GM12874 (cell line): ENCODE data around the gene APPBP2.

Experiments used
- TF ChIP-seq, protein P1 (sequence below): IDR thresholded peaks from 2 replicates; pipeline ENCODE4 v1.5.1; 2011; ENCODE audit warnings: low read depth, mild to moderate bottlenecking, control low read depth, low read length, moderate library complexity; ENCODE audit not compliant: insufficient read depth

Gene APPBP2

DNA sequence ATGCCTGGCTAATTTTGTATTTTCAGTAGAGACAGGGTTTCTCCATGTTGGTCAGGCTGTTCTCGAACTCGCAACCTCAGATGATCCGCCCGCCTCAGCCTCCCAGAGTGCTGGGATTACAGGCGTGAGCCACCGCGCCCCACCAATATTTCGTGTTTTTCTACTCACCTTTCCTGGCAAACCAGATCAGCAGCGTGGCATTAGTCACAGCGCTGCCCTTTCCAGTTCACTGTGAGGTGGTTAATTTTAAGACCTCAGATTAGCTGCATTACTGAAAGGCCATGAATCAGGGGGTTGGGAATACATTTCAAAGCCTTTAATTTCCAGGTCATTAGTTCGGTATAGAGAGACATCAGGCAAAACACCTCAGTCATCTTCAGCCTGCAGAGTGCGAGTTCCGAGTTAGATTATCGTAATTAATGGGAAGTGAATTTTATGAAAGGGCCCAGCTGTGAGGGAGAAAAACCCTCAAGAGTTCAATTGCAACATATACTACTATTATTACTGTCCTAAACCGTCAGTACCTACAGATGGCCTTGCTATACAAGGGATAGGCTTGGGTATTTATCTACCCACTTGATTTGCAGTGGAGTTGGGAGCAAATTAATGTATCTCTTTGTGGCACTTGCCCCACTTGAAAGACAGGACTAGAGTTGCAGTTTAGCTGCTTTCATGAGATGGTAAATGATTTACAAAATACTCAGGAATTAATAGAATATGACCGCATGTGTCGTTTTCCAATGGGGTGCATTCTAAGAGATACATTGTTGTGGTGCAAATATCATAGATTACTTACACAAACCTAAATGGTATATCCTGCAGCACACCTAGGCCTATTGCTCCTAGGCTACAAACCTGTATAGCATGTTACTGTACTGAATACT, 132.0 kb downstream of the APPBP2 start:
- TF ChIP-seq, protein P1, sequence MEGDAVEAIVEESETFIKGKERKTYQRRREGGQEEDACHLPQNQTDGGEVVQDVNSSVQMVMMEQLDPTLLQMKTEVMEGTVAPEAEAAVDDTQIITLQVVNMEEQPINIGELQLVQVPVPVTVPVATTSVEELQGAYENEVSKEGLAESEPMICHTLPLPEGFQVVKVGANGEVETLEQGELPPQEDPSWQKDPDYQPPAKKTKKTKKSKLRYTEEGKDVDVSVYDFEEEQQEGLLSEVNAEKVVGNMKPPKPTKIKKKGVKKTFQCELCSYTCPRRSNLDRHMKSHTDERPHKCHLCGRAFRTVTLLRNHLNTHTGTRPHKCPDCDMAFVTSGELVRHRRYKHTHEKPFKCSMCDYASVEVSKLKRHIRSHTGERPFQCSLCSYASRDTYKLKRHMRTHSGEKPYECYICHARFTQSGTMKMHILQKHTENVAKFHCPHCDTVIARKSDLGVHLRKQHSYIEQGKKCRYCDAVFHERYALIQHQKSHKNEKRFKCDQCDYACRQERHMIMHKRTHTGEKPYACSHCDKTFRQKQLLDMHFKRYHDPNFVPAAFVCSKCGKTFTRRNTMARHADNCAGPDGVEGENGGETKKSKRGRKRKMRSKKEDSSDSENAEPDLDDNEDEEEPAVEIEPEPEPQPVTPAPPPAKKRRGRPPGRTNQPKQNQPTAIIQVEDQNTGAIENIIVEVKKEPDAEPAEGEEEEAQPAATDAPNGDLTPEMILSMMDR: no peak
